ENCODE results near the gene PHYKPL.
"Not testable (repeated sequence)": the region's sequence is repeated elsewhere in the genome, so short reads cannot be mapped to it uniquely, and the experiment has no call there.

DNA sequence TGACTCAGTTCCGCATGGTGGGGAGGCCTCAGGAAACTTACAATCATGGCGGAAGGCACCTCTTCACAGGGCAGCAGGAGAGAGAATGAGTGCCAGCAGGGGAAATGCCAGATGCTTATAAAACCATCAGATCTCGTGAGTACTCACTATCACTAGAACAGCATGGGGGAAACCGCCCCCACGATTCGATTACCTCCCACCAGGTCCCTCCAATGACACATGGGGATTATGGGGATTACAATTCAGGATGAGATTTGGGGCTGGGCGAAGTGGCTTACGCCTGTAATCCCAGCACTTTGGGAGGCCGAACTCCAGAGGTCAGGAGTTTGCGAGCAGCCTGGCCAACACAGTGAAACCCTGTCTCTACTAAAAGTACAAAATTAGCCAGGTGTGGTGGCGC is 34.5 kb downstream of the PHYKPL start:
- TF ChIP-seq POLR2A, POLR2AphosphoS5, EP300 (IDR thresholded peaks at IDR 0.05): not testable (repeated sequence)
- TF ChIP-seq, protein P1, sequence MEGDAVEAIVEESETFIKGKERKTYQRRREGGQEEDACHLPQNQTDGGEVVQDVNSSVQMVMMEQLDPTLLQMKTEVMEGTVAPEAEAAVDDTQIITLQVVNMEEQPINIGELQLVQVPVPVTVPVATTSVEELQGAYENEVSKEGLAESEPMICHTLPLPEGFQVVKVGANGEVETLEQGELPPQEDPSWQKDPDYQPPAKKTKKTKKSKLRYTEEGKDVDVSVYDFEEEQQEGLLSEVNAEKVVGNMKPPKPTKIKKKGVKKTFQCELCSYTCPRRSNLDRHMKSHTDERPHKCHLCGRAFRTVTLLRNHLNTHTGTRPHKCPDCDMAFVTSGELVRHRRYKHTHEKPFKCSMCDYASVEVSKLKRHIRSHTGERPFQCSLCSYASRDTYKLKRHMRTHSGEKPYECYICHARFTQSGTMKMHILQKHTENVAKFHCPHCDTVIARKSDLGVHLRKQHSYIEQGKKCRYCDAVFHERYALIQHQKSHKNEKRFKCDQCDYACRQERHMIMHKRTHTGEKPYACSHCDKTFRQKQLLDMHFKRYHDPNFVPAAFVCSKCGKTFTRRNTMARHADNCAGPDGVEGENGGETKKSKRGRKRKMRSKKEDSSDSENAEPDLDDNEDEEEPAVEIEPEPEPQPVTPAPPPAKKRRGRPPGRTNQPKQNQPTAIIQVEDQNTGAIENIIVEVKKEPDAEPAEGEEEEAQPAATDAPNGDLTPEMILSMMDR (IDR thresholded peaks at IDR 0.05), result not testable (repeated sequence)
